HepG2 (cell line): ENCODE data around the gene NAV2. TPM values are rescaled to one million over a fixed set of nuclear protein-coding genes. Genes with fewer than 3 reads are reported as not detected.

Experiments
- ATAC-seq: fragments of 200-7000 bp; cut with Tn5 transposase; 3 replicates; pipeline ENCODE4 v1.9.1; 2020; ENCODE audit warnings: mild to moderate bottlenecking, moderate library complexity
- BruUV-seq: library from RNA; stranded (reverse); fragments of 400-500 nt; replicated peaks from 2 replicates; lab custom pipeline; 2021; lab: Mats Ljungman, UMichigan
- CTCF ChIA-PET: fragments of 300-600 bp; formaldehyde crosslinking; extraction: SDS; loops from one replicate; lab custom pipeline; 2021; ENCODE audit warnings: low total read pairs, inconsistent platforms, low intra/inter-chr PET ratio; lab: Yijun Ruan, JAX
- POLR2A ChIA-PET: fragments of 350-600 bp; sonication (Branson Sonifier 250); formaldehyde crosslinking; loops from one replicate; lab custom pipeline; 2020; ENCODE audit warnings: antibody characterized with exemption, inconsistent platforms; lab: Yijun Ruan, JAX
- DNase-seq: peaks from one replicate; pipeline ENCODE4 v3.0.0-alpha.2; 2015; ENCODE audit warnings: low spot score
- FAIRE-seq: peaks from 3 replicates; lab custom pipeline; 2011; peaks lifted over from hg19 to GRCh38; lab: Jason Lieb, UNC
- H2AFZ ChIP-seq: one replicate; pipeline ENCODE4 v1.6.1; 2011; ENCODE audit warnings: low read length, inconsistent platforms
- H3K27ac ChIP-seq: fragments of 300-600 bp; 3 replicates; pipeline ENCODE4 v1.8.0; 2011; ENCODE audit warnings: mixed run types, mild to moderate bottlenecking, mixed read lengths, low read length, inconsistent platforms; ENCODE audit not compliant: insufficient read depth; ENCODE audit errors: extremely low read length
- H3K27me3 ChIP-seq, 2 experiments: fragments of 200-600 bp in 1 of 2; 2 replicates in 1 of 2; 3 replicates in 1 of 2; pipeline versions ENCODE4 v1.6.0 to v1.8.0; 2011; ENCODE audit warnings: low read length in 2 of 2, mild to moderate bottlenecking in 2 of 2, moderate library complexity in 2 of 2, inconsistent platforms in 1 of 2; ENCODE audit not compliant: insufficient read depth in 2 of 2, control insufficient read depth in 1 of 2
- H3K36me3 ChIP-seq, 2 experiments: fragments of 200-600 bp in 1 of 2; replicated peaks in 1 of 2; 2 replicates in 1 of 2; 3 replicates in 1 of 2; pipeline versions ENCODE4 v1.5.1 to v1.8.0; 2011; ENCODE audit warnings: low read length in 2 of 2, inconsistent platforms in 1 of 2; ENCODE audit not compliant: insufficient read depth in 2 of 2, control insufficient read depth in 1 of 2
- H3K4me1 ChIP-seq: 2 replicates; pipeline ENCODE4 v1.5.1; 2012; ENCODE audit warnings: low read length, inconsistent platforms; ENCODE audit not compliant: insufficient read depth
- H3K4me2 ChIP-seq: 2 replicates; pipeline ENCODE4 v1.6.0; 2011; ENCODE audit warnings: low read depth, low read length, inconsistent platforms
- H3K4me3 ChIP-seq, 3 experiments: fragments of 200-600 bp in 1 of 3; sonication (generic), shearing (Covaris generic) in 1 of 3; replicated peaks in 1 of 3; 2 replicates each; pipeline ENCODE4 v1.5.1; 2011 to 2016; ENCODE audit warnings: low read length in 3 of 3, inconsistent platforms in 2 of 3, low read depth in 2 of 3, mild to moderate bottlenecking in 2 of 3, control low read depth in 1 of 3, mixed read lengths in 1 of 3; ENCODE audit not compliant: insufficient read depth in 1 of 3
- H3K79me2 ChIP-seq: one replicate; pipeline ENCODE4 v1.6.1; 2011; ENCODE audit warnings: low read length, inconsistent platforms; ENCODE audit not compliant: insufficient read depth
- H3K9ac ChIP-seq: 2 replicates; pipeline ENCODE4 v1.6.0; 2011; ENCODE audit warnings: mild to moderate bottlenecking, low read depth, low read length, inconsistent platforms; ENCODE audit not compliant: insufficient read depth
- H3K9me3 ChIP-seq: 2 replicates; pipeline ENCODE4 v1.5.1; 2012; ENCODE audit warnings: mild to moderate bottlenecking, low read length
- H4K20me1 ChIP-seq: 2 replicates; pipeline ENCODE4 v1.6.0; 2011; ENCODE audit warnings: inconsistent platforms, mild to moderate bottlenecking, low read length, moderate library complexity; ENCODE audit not compliant: insufficient read depth
- MLLT10 ChIP-seq: sonication (generic); formaldehyde crosslinking; IDR thresholded peaks from 2 replicates; pipeline ENCODE4 v1.4.0; 2020; ENCODE audit warnings: missing genetic modification reagents
- PPARG ChIP-seq: conservative IDR thresholded peaks from 2 replicates; pipeline ENCODE4 v1.6.1; 2016; ENCODE audit warnings: missing biosample characterization, missing genetic modification reagents
- PTBP1 ChIP-seq: fragments of 200-400 bp; formaldehyde crosslinking; IDR thresholded peaks from 2 replicates; pipeline ENCODE4 v1.6.1; 2018; ENCODE audit warnings: low read length, low read depth; ENCODE audit not compliant: poor library complexity, severe bottlenecking
- ZNF205 ChIP-seq: IDR thresholded peaks from 2 replicates; pipeline ENCODE4 v1.6.1; 2018; ENCODE audit warnings: missing biosample characterization, missing genetic modification reagents
- ZNF260 ChIP-seq: sonication (generic); formaldehyde crosslinking; IDR thresholded peaks from 2 replicates; pipeline ENCODE4 v1.4.0; 2020; ENCODE audit warnings: missing genetic modification reagents, low read depth, mild to moderate bottlenecking, borderline replicate concordance
- ZNF674 ChIP-seq: sonication (generic); formaldehyde crosslinking; IDR thresholded peaks from 2 replicates; pipeline ENCODE4 v1.5.0; 2020; ENCODE audit warnings: low read depth, mild to moderate bottlenecking, missing genetic modification reagents
- WGBS: methylation state at CpG from one replicate; pipeline ENCODE4 v1.1.6; 2017; ENCODE audit warnings: low lambda C conversion rate; 5-methylcytosine and 5-hydroxymethylcytosine counted together
- in situ Hi-C: cut with HindIII; loops from 2 replicates; pipeline ENCODE4 v1.10.0; 2017; ENCODE audit warnings: low pct_unique_long_range_greater_than_20kb; ENCODE audit not compliant: extremely low pct_ligation_motif_present
- intact Hi-C: fragments of 100-400 bp; cut with micrococcal nuclease; formaldehyde crosslinking; loops from one replicate; pipeline ENCODE4 v1.10.0; 2022; ENCODE audit not compliant: unreplicated experiment
- polyA plus RNA-seq, 8 experiments: library from polyadenylated mRNA; depleted of rRNA in 3 of 8; stranded (reverse) in 7 of 8; unstranded in 1 of 8; fragments of >200 nt; fragmentation: Illumina TruSeq in 4 of 8; extraction: Trizol in 4 of 8; gene quantifications; 2 replicates each; pipeline versions ENCODE4 v1.2.1 to v1.2.3, GENCODE V29; 2011 to 2016; ENCODE audit warnings: low read depth in 4 of 8, missing spikeins in 1 of 8, mixed read lengths in 1 of 8; ENCODE audit not compliant: insufficient read depth in 1 of 8
- total RNA-seq, 5 experiments: library from RNA; depleted of rRNA; stranded (reverse); fragments of >200 nt; fragmentation: Illumina TruSeq; extraction: Trizol; gene quantifications; 2 replicates each; pipeline ENCODE4 v1.2.3, GENCODE V29; 2016; ENCODE audit warnings: low read depth in 1 of 5
- TF ChIP-seq, protein P1 (sequence below): sonication (generic); formaldehyde crosslinking; IDR thresholded peaks from 2 replicates; pipeline ENCODE4 v1.8.1; 2023; ENCODE audit warnings: mild to moderate bottlenecking, missing genetic modification reagents

NAV2 gene
- total and polyA plus RNA-seq, 2 of the 13 experiments (the other 11 are each of a cell fraction or from before 2014, with no cell fraction given) = 9.3 to 34.6 TPM

DNA sequence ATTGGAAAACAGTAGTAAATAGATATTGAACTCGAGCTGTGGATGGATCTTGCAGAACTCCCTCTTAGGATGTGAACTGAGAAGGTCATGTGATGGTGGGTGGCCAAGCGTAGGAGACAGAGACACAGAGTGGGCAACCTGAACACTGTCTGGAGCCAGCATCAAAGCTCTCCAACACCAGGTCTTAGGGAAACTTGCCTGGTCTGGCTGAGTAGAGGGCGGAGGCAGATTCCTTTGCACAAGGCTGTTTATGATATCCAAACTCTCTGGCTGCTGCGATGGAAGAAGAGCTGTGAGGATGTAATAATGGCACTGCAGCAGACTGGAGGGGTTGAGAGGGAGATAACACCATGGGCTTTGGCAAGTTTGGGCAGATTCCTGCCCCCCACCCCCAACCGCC, 10.1 kb downstream of the NAV2 start:
- Histone ChIP-seq H3K4me3 (no peak overlapping the region), H3K4me2 (no peak overlapping the region), H3K4me1 (no peaks in the 10 kb centered on the region), H3K9me3 (no peaks in the 10 kb centered on the region), H3K9ac (no peak overlapping the region), H3K79me2 (no peaks in the 10 kb centered on the region), H2AFZ (no peak overlapping the region), H3K27ac (no peak overlapping the region), H4K20me1 (no peaks in the 10 kb centered on the region), H3K36me3 (no peaks in the 10 kb centered on the region), H3K27me3 (peaks cover 0 to 10% of the 10 kb centered on the region in 2 experiments; a peak in 1 of 5 replicates)
- in situ Hi-C loops = no loop called here
- no peak for TF ChIP-seq ZNF674 (CRISPR knock-in tag)
- no peak for TF ChIP-seq PTBP1
- TF ChIP-seq ZNF205 (CRISPR knock-in tag) = no peak
- TF ChIP-seq PPARG (CRISPR knock-in tag) = no peak
- no peak for TF ChIP-seq ZNF260 (CRISPR knock-in tag)
- TF ChIP-seq, protein P1, sequence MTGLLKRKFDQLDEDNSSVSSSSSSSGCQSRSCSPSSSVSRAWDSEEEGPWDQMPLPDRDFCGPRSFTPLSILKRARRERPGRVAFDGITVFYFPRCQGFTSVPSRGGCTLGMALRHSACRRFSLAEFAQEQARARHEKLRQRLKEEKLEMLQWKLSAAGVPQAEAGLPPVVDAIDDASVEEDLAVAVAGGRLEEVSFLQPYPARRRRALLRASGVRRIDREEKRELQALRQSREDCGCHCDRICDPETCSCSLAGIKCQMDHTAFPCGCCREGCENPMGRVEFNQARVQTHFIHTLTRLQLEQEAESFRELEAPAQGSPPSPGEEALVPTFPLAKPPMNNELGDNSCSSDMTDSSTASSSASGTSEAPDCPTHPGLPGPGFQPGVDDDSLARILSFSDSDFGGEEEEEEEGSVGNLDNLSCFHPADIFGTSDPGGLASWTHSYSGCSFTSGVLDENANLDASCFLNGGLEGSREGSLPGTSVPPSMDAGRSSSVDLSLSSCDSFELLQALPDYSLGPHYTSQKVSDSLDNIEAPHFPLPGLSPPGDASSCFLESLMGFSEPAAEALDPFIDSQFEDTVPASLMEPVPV (CRISPR knock-in tag) = no peak
- no peak for TF ChIP-seq MLLT10 (CRISPR knock-in tag)
- no peak for DNase-seq
- POLR2A ChIA-PET = no interaction called here
- intact Hi-C loops = no loop called here
- FAIRE-seq = no peak
- 5% methylated on average over 5 of the region's 5 CpGs for WGBS
- ATAC-seq = no peak
- no TSS peak for BruUV-seq
- CTCF ChIA-PET = no interaction called here
